Measurements from ENCODE around the gene RNF214.

DNA sequence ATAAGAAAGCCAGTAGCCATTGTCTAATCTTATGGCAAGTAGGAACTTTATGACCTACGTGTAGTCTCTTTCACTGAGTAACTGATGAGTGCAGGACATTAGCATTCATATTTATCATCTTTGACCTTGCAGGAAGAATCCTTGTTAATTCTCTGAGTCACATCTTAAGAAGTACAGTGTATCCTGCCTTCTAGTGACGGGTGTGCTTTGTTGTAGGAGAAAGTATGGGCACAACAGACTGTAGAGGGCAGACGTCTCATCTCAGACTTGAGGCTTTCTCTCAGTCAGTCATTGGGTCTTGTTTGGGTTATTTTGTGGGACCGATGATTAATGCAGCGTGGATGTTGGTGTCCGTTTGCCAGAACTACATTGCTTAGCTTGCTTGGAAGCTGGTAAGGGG is 6.8 kb downstream of the RNF214 start:
- TF ChIP-seq POLR2A (IDR thresholded peaks at IDR 0.05; ENCODE audit: low read depth, low read length) (no peak), POLR2AphosphoS5 (IDR thresholded peaks at IDR 0.05; ENCODE audit: low read depth, low read length) (no peak)
